Measurements from ENCODE around the gene CLDN18. TPM values are rescaled to one million over a fixed set of nuclear protein-coding genes. Genes with fewer than 3 reads are reported as not detected.

The CLDN18 gene
- total RNA-seq (2021; fragmentation: NEBNext Ultra II Directional; extraction: Animal tissue kit (Norgen Biotek cat#: 25700)) = not detected in 2 replicates
- polyA plus RNA-seq (2011; rRNA removed) = not detected in 2 replicates
- not detected for polyA plus RNA-seq (2011; cell fraction: cytosol; rRNA removed)
- polyA plus RNA-seq (2011; cell fraction: nucleus; rRNA removed) = not detected
- polyA plus RNA-seq (2012, experiment 1 of 2) = 0.13 to 0.18 TPM (median 0.16 TPM) in 4 replicates
- not detected for polyA plus RNA-seq (2012, experiment 2 of 2)
- polyA plus RNA-seq (2013, experiment 1 of 2) = not detected
- polyA plus RNA-seq (2013, experiment 2 of 2) = not detected
- polyA minus RNA-seq (2011; rRNA and poly(A)+ RNA removed) = not detected in 2 replicates
- not detected for polyA minus RNA-seq (2011; cell fraction: cytosol; rRNA and poly(A)+ RNA removed)
- not detected for polyA minus RNA-seq (2011; cell fraction: nucleus; rRNA and poly(A)+ RNA removed)
- long read RNA-seq, experiment 1 = 0 reads
- long read RNA-seq, experiment 2 = 0 reads

- Histone ChIP-seq H4K91ac (replicated peaks; ENCODE audit: insufficient read length, low read length) (no peak within 1 kb of the TSS), H2BK12ac (ENCODE audit: low read depth, low read length) (no peak within 1 kb of the TSS), H3K27ac (ENCODE audit: low read depth, low read length) (no peak within 1 kb of the TSS), H3K79me1 (ENCODE audit: low read depth, low read length) (no peaks in the 10 kb centered on the region), H3K56ac (replicated peaks; ENCODE audit: insufficient read length, low read depth, low read length) (no peak within 1 kb of the TSS), H3K79me2 (ENCODE audit: control insufficient read depth in 1 of 2, insufficient read depth in 2 of 2, low read length in 2 of 2) (no peaks in the 10 kb centered on the region), H4K20me1 (replicated peaks in 1 of 2; ENCODE audit: control insufficient read depth in 1 of 2, insufficient read depth in 2 of 2, low read length in 2 of 2) (no peaks in the 10 kb centered on the region), H3K18ac (ENCODE audit: extremely low read depth, low read length) (no peak within 1 kb of the TSS; the same call in 1 of the 2 replicates), H2BK20ac (ENCODE audit: low read length) (no peak within 1 kb of the TSS), H3K23me2 (ENCODE audit: low read depth, low read length) (no peaks in the 10 kb centered on the region), H2AK5ac (ENCODE audit: low read depth, low read length) (no peak within 1 kb of the TSS), H2BK15ac (ENCODE audit: low read length) (no peak within 1 kb of the TSS), H3K14ac (ENCODE audit: insufficient read length) (no peak within 1 kb of the TSS), H2BK5ac (ENCODE audit: low read depth, low read length) (no peak within 1 kb of the TSS), H4K8ac (ENCODE audit: extremely low read depth, insufficient read depth, low read length) (peak within 1 kb of the TSS; percentile 21; the same call in 1 of the 2 replicates), H2BK120ac (replicated peaks; ENCODE audit: low read depth, low read length) (no peak within 1 kb of the TSS), H3K9me3 (ENCODE audit: insufficient read depth in 2 of 2, low read depth in 1 of 2, low read length in 1 of 2) (no peaks in the 10 kb centered on the region), H3K9ac (replicated peaks in 1 of 4; ENCODE audit: extremely low read depth in 1 of 4, low read depth in 3 of 4, low read length in 3 of 4) (no peak within 1 kb of the TSS), H3K36me3 (ENCODE audit: control insufficient read depth in 2 of 4, insufficient read depth in 4 of 4, low read length in 3 of 4) (no peaks in the 10 kb centered on the region), H3K4ac (replicated peaks; ENCODE audit: insufficient read length, low read depth, low read length) (no peak within 1 kb of the TSS), H3K4me2 (ENCODE audit: insufficient read depth in 1 of 2, low read depth in 2 of 2, low read length in 2 of 2) (no peak within 1 kb of the TSS), H3K27me3 (replicated peaks in 1 of 4; ENCODE audit: control insufficient read depth in 3 of 4, extremely low read depth in 1 of 4, insufficient read depth in 3 of 4, low read length in 3 of 4) (no peaks in the 10 kb centered on the region), H4K5ac (ENCODE audit: insufficient read length, low read depth, low read length) (no peak within 1 kb of the TSS), H3K4me1 (replicated peaks in 1 of 4; ENCODE audit: control insufficient read depth in 3 of 4, insufficient read depth in 4 of 4, low read length in 3 of 4) (no peaks in the 10 kb centered on the region), H3K23ac (ENCODE audit: insufficient read length) (no peak within 1 kb of the TSS), H3K4me3 (ENCODE audit: extremely low read depth in 1 of 4, insufficient read depth in 2 of 4, low read depth in 3 of 4, low read length in 4 of 4) (no peak within 1 kb of the TSS), H2AFZ (ENCODE audit: low read length) (no peak within 1 kb of the TSS)
- peak in 1 of 2 experiments; percentile 54 for DNase-seq (ENCODE audit: low read depth in 1 of 2, low spot score in 2 of 2)
- POLR2A ChIA-PET (ENCODE audit: partially characterized antibody) = no interaction called here
- CTCF ChIA-PET (ENCODE audit: partially characterized antibody) = interaction anchor here (0.5 to 3.2 kb wide), 11 partner anchors 9 to 599 kb away, joined by 3 to 15 read pairs (median 5); no protein-coding TSS in a partner anchor
- WGBS, 2 experiments (ENCODE audit: extremely low coverage in 1 of 2, insufficient coverage in 1 of 2, insufficient read length in 1 of 2, insufficient replicate concordance in 2 of 2, low coverage in 1 of 2, low lambda C conversion rate in 2 of 2, missing lambda C conversion rate in 1 of 2) = 86% methylated on average over 30 of the region's 30 CpGs; no CpG with 5 or more reads in 1 of the 2 experiments
- FAIRE-seq = no peak
- TF ChIP-seq EP300 (IDR thresholded peaks at IDR 0.05; ENCODE audit: borderline replicate concordance in 1 of 2, low read depth in 2 of 2, low read length in 2 of 2) (no peak), YY1 (IDR thresholded peaks at IDR 0.05; ENCODE audit: low read depth, low read length) (peak; percentile 56; the same call in 1 of the 2 replicates), JUN (IDR thresholded peaks at IDR 0.05; ENCODE audit: low read depth, low read length) (no peak), RAD21 (IDR thresholded peaks at IDR 0.05 in 1 of 2, conservative IDR thresholded peaks at IDR 0.05 in 1 of 2; ENCODE audit: low read depth in 2 of 2, low read length in 2 of 2) (peak; percentile 20 to 37; a peak in 2 of 4 replicates), SP1 (IDR thresholded peaks at IDR 0.05; ENCODE audit: low read depth, low read length) (no peak), KDM4A (IDR thresholded peaks at IDR 0.05; ENCODE audit: low read depth, low read length, severe bottlenecking) (no peak), FOSL1 (IDR thresholded peaks at IDR 0.05; ENCODE audit: insufficient read depth, low read depth, low read length) (no peak), SIX5 (IDR thresholded peaks at IDR 0.05; ENCODE audit: low read depth, low read length) (no peak), NRF1 (IDR thresholded peaks at IDR 0.05; ENCODE audit: low read depth, low read length) (no peak)
These were observed at the start of gene CLDN18 for GRCh38 chr3:138009476-138010272. TSS of gene CLDN18 (plus strand) at chr3:138010165. CDS start at chr3:138010226, 61 bp downstream.
